Dendritic cell treated with granulocyte-macrophage colony-stimulating factor and Interleukin-4, amounts not matched to agents 40 ng/mL and 50 ng/mL, for 4 days (primary cell): Measurements from ENCODE around the gene EVC2.

Experiments used
- H3K27ac Mint-ChIP-seq: one replicate; pipeline ENCODE4 v1.8.0; 2022; ENCODE audit warnings: mild to moderate bottlenecking, mixed read lengths
- H3K27me3 Mint-ChIP-seq: one replicate; pipeline ENCODE4 v1.8.0; 2022; ENCODE audit warnings: mild to moderate bottlenecking, mixed read lengths
- H3K36me3 Mint-ChIP-seq: one replicate; pipeline ENCODE4 v1.8.0; 2022; ENCODE audit warnings: low read depth, mixed read lengths
- H3K4me1 Mint-ChIP-seq: one replicate; pipeline ENCODE4 v1.8.0; 2022; ENCODE audit warnings: low read depth, mixed read lengths
- H3K4me3 Mint-ChIP-seq: one replicate; pipeline ENCODE4 v1.8.0; 2022; ENCODE audit warnings: mild to moderate bottlenecking, moderate library complexity, mixed read lengths
- H3K9me3 Mint-ChIP-seq: one replicate; pipeline ENCODE4 v1.8.0; 2022; ENCODE audit warnings: mixed read lengths
- intact Hi-C: fragments of 100-400 bp; cut with micrococcal nuclease; formaldehyde crosslinking; loops from one replicate; pipeline ENCODE4 v1.15.0; 2022

The EVC2 gene

DNA sequence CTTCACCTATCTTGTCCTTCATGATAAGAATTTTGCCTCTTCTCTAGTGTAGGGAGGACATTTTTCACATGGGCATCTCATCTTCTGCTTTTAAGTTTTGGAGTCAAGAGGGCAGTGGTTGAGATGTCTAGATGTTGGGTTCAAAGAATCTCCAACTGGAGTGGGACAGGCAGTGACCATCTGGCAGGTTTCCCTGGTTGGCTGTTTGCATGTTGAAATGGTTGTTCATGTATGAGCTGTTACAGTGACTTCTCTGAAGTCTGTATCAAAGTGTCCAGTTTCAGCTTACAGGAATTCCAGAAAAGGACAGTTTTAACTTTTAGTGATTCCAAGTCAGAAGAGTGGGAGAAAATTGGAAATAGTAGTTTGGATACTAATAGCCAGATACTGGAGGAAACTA is 192.7 kb downstream of the EVC2 start:
- Mint-ChIP-seq H3K4me1 (no peaks in the 10 kb centered on the region), H3K9me3 (peaks cover 18% of the 10 kb centered on the region), H3K36me3 (no peaks in the 10 kb centered on the region), H3K4me3 (no peak overlapping the region), H3K27me3 (no peaks in the 10 kb centered on the region), H3K27ac (no peak overlapping the region)
- intact Hi-C loops = no loop called here
